Neuronal stem cell (in vitro differentiated cells): ENCODE data around the gene LIN28B.

Source experiments
- DNase-seq: peaks from one replicate; pipeline ENCODE4 v3.0.0-alpha.2; 2013; ENCODE audit warnings: low spot score
- H2AFZ ChIP-seq: one replicate; pipeline ENCODE4 v1.6.1; 2013; ENCODE audit warnings: mild to moderate bottlenecking, low read length, inconsistent platforms
- H2AK5ac ChIP-seq: 2 replicates; pipeline ENCODE4 v1.6.1; 2013; ENCODE audit warnings: low read depth, mild to moderate bottlenecking, inconsistent platforms, low read length, moderate library complexity, mixed read lengths
- H2BK120ac ChIP-seq: 2 replicates; pipeline ENCODE4 v1.6.1; 2013; ENCODE audit warnings: low read depth, mild to moderate bottlenecking, inconsistent platforms, low read length, moderate library complexity, mixed read lengths
- H2BK12ac ChIP-seq: one replicate; pipeline ENCODE4 v1.6.1; 2013; ENCODE audit warnings: low read length, inconsistent platforms
- H2BK15ac ChIP-seq: 2 replicates; pipeline ENCODE4 v1.6.1; 2013; ENCODE audit warnings: mild to moderate bottlenecking, low read length, inconsistent platforms, mixed read lengths
- H2BK5ac ChIP-seq: one replicate; pipeline ENCODE4 v1.6.1; 2013; ENCODE audit warnings: inconsistent platforms, mild to moderate bottlenecking, low read length, moderate library complexity
- H3K14ac ChIP-seq: one replicate; pipeline ENCODE4 v1.6.1; 2013; ENCODE audit warnings: low read length, inconsistent platforms
- H3K18ac ChIP-seq: 2 replicates; pipeline ENCODE4 v1.6.1; 2013; ENCODE audit warnings: low read length, inconsistent platforms
- H3K23ac ChIP-seq: 2 replicates; pipeline ENCODE4 v1.6.1; 2013; ENCODE audit warnings: low read depth, mild to moderate bottlenecking, mixed read lengths, low read length, inconsistent platforms; ENCODE audit not compliant: poor library complexity
- H3K27ac ChIP-seq: replicated peaks from 3 replicates; pipeline ENCODE4 v1.5.1; 2013; ENCODE audit warnings: low read length, inconsistent platforms
- H3K27me3 ChIP-seq, 3 experiments: 2 replicates each; pipeline ENCODE4 v1.6.1; 2013; ENCODE audit warnings: low read length in 3 of 3, mild to moderate bottlenecking in 2 of 3, inconsistent platforms in 1 of 3, low read depth in 1 of 3, mixed read lengths in 1 of 3, moderate library complexity in 1 of 3; ENCODE audit not compliant: control insufficient read depth in 3 of 3, insufficient read depth in 3 of 3
- H3K36me3 ChIP-seq, 2 donors: replicated peaks in 1 of 2; 2 replicates each; pipeline ENCODE4 v1.6.1; 2013; ENCODE audit warnings: low read length in 2 of 2; ENCODE audit not compliant: control insufficient read depth in 2 of 2, insufficient read depth in 2 of 2
- H3K4ac ChIP-seq: 2 replicates; pipeline ENCODE4 v1.6.1; 2013; ENCODE audit warnings: inconsistent platforms, mild to moderate bottlenecking, low read length, moderate library complexity
- H3K4me1 ChIP-seq, 2 donors: 1 replicate in 1 of 2; 2 replicates in 1 of 2; pipeline ENCODE4 v1.6.1; 2013; ENCODE audit warnings: low read length in 2 of 2, low read depth in 1 of 2; ENCODE audit not compliant: control insufficient read depth in 2 of 2, insufficient read depth in 1 of 2
- H3K4me2 ChIP-seq: one replicate; pipeline ENCODE4 v1.6.1; 2013; ENCODE audit warnings: mild to moderate bottlenecking, low read length, inconsistent platforms; ENCODE audit not compliant: insufficient read depth, poor library complexity, severe bottlenecking
- H3K4me3 ChIP-seq, 2 donors: 2 replicates each; pipeline ENCODE4 v1.5.1; 2013; ENCODE audit warnings: low read length in 2 of 2, mild to moderate bottlenecking in 2 of 2, inconsistent platforms in 1 of 2, moderate library complexity in 1 of 2
- H3K79me1 ChIP-seq: one replicate; pipeline ENCODE4 v1.6.1; 2013; ENCODE audit warnings: low read depth, mild to moderate bottlenecking, inconsistent platforms, low read length, moderate library complexity
- H3K9ac ChIP-seq: one replicate; pipeline ENCODE4 v1.6.1; 2013; ENCODE audit warnings: mild to moderate bottlenecking, low read depth, low read length, inconsistent platforms; ENCODE audit not compliant: poor library complexity
- H3K9me3 ChIP-seq, 2 donors: replicated peaks in 1 of 2; 2 replicates each; pipeline versions ENCODE3 to v1.6.1; 2013; ENCODE audit warnings: low read length in 2 of 2, mild to moderate bottlenecking in 2 of 2, inconsistent platforms in 1 of 2, low read depth in 1 of 2, mixed read lengths in 1 of 2, moderate library complexity in 1 of 2; ENCODE audit not compliant: control insufficient read depth in 2 of 2, insufficient read depth in 1 of 2
- H4K8ac ChIP-seq: one replicate; pipeline ENCODE4 v1.6.1; 2013; ENCODE audit warnings: low read depth, mild to moderate bottlenecking, inconsistent platforms, low read length, moderate library complexity
- H4K91ac ChIP-seq: one replicate; pipeline ENCODE4 v1.6.1; 2013; ENCODE audit warnings: low read length, low read depth, mild to moderate bottlenecking, inconsistent platforms; ENCODE audit not compliant: poor library complexity
- WGBS, 2 donors: extraction: QIAGEN DNeasy Blood & Tissue Kit; methylation state at CpG; one replicate each; pipeline ENCODE4 v1.1.7; 2013; ENCODE audit warnings: missing lambda C conversion rate in 2 of 2, mixed read lengths in 1 of 2; ENCODE audit not compliant: insufficient read length in 2 of 2, insufficient replicate concordance in 1 of 2; ENCODE audit errors: extremely low coverage in 2 of 2; 5-methylcytosine and 5-hydroxymethylcytosine counted together

LIN28B gene

DNA sequence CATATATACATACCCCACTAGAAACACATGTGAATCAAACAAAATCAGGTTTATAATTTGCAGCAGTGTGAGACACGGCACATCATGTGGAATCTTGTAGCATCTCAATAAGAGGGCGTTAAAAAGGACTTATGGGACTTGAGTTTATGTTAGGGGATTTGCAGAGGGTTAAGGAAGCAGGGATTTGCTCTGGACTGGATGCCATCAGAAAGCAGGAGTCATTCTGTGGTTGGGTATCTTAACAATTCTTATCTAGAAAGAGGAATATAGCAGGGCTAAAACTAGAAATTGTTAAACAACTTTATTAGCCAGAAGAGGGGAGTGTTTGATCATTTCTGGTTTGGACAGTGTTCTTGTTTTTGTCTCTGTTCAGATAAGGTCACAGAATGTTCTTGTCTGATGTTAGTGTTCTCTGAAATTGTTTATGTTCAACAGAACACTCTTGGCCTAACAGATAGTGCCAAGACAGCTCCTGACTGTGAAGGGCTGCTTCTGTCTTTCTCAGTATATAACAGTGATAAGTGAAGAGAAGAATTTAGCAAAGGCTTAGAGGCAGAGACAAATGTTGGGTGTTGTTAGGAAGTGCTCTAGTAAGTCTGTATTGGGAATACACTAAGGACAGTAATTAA lies 39.2 kb downstream of the LIN28B start:
- no peak overlapping the region for H2BK12ac ChIP-seq
- H2AK5ac ChIP-seq = no peak overlapping the region
- H2BK15ac ChIP-seq = no peak overlapping the region
- H3K36me3 ChIP-seq = peaks cover 12 to 46% of the 10 kb centered on the region in 2 donors
- peaks cover 4% of the 10 kb centered on the region for H3K79me1 ChIP-seq
- no peak overlapping the region for H3K18ac ChIP-seq
- H3K27ac ChIP-seq = no peak overlapping the region
- no peak overlapping the region for H4K91ac ChIP-seq
- no peak overlapping the region for H3K14ac ChIP-seq
- H2BK5ac ChIP-seq = no peak overlapping the region
- WGBS, 2 donors = no CpG with 5 or more reads among the region's 2 CpGs
- no peak overlapping the region for H3K9ac ChIP-seq
- no peak for DNase-seq
- H3K4me3 ChIP-seq = no peak overlapping the region
- no peak overlapping the region for H3K23ac ChIP-seq
- H3K4me1 ChIP-seq = no peaks in the 10 kb centered on the region
- no peak overlapping the region for H2BK120ac ChIP-seq
- peaks cover 4 to 16% of the 10 kb centered on the region in 2 donors for H3K9me3 ChIP-seq
- H3K4ac ChIP-seq = no peak overlapping the region
- no peaks in the 10 kb centered on the region for H3K27me3 ChIP-seq
- no peak overlapping the region for H2AFZ ChIP-seq
- no peak overlapping the region for H4K8ac ChIP-seq
- no peak overlapping the region for H3K4me2 ChIP-seq

DNA sequence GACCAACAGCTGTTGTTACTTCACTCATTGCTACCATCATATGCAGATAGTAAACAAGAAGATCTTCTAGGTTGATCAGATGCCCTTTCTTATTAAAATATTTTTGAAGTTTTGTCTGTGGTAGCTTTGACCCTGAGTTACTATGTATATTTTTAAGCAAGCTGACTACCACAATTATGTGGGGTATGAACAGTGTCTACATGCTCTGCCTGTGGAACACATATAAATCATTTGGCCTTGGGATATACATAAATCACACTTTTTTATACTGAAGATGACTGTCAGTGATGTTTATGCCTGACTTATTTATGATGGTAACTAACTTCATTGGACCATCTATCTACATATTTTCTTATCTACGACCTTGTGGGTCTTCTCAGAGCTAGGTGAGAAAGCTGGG lies 44.2 kb downstream of the LIN28B start:
- no peak overlapping the region for H3K23ac ChIP-seq
- no peaks in the 10 kb centered on the region for H3K4me1 ChIP-seq
- no peak overlapping the region for H3K4me3 ChIP-seq
- no peak overlapping the region for H2AK5ac ChIP-seq
- H3K18ac ChIP-seq = no peak overlapping the region
- WGBS, 2 donors = no CpG with 5 or more reads among the region's 1 CpG
- H3K14ac ChIP-seq = no peak overlapping the region
- H4K91ac ChIP-seq = no peak overlapping the region
- H2AFZ ChIP-seq = no peak overlapping the region
- H3K36me3 ChIP-seq = peaks cover 4 to 33% of the 10 kb centered on the region in 2 donors
- DNase-seq = no peak
- no peak overlapping the region for H2BK120ac ChIP-seq
- H2BK5ac ChIP-seq = no peak overlapping the region
- peaks cover 0 to 6% of the 10 kb centered on the region in 2 donors for H3K9me3 ChIP-seq
- no peak overlapping the region for H3K9ac ChIP-seq
- no peak overlapping the region for H3K4ac ChIP-seq
- no peak overlapping the region for H4K8ac ChIP-seq
- H3K27me3 ChIP-seq = no peaks in the 10 kb centered on the region
- no peak overlapping the region for H2BK15ac ChIP-seq
- H2BK12ac ChIP-seq = no peak overlapping the region
- peaks cover 4% of the 10 kb centered on the region for H3K79me1 ChIP-seq
- H3K4me2 ChIP-seq = no peak overlapping the region
- no peak overlapping the region for H3K27ac ChIP-seq

DNA sequence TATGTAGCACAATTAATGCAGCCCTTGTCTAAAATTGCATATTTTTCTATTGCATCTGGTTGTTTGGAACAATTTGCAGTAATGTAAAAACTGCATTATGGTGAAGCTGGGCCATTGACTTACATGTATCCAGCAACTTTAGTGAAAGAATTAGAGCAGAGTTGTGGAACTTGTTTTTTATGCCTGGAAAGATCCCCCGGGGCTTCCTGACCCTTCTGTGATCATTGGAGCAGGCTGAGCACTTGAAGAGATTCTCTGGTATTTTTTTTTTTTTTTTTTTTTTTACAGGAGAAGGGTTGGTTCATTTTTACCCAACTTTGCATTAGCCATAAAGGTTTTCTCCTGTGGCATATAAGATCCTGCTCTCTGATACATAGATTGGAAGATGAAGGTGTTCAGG lies 45.0 kb downstream of the LIN28B start:
- Histone ChIP-seq H3K9ac (no peak overlapping the region), H3K4me1 (no peaks in the 10 kb centered on the region), H3K9me3 (peaks cover 0 to 8% of the 10 kb centered on the region in 2 donors), H2BK15ac (no peak overlapping the region), H4K8ac (no peak overlapping the region), H3K4me2 (no peak overlapping the region), H3K27me3 (no peaks in the 10 kb centered on the region), H3K36me3 (peaks cover 2 to 32% of the 10 kb centered on the region in 2 donors), H2BK120ac (no peak overlapping the region), H2BK5ac (no peak overlapping the region), H3K79me1 (peaks cover 4% of the 10 kb centered on the region), H3K23ac (no peak overlapping the region), H2AFZ (no peak overlapping the region), H3K4me3 (no peak overlapping the region), H2BK12ac (no peak overlapping the region), H3K18ac (no peak overlapping the region), H4K91ac (no peak overlapping the region), H2AK5ac (no peak overlapping the region), H3K27ac (no peak overlapping the region), H3K14ac (no peak overlapping the region), H3K4ac (no peak overlapping the region)
- no peak for DNase-seq
- no CpG with 5 or more reads among the region's 1 CpG for WGBS, 2 donors

DNA sequence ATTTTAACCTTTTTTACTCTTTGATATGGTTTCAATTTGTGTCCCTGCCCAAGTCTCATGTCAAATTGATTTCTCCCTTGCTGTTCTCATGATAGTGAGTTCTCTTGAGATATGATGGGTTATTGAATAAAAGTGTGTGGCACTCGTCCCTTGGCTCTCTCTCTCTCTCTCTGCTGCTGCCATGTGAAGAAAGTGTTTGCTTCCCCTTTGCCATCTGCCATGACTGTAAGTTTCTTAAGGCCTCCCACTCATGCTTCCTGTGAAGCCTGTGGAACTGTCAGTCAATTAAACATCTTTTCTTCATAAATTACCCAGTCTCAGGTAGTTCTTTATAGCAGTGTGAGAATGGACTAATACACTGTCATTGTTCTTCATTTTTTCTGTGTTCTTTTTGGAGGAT lies 48.5 kb downstream of the LIN28B start:
- H4K91ac ChIP-seq = no peak overlapping the region
- DNase-seq = no peak
- H3K36me3 ChIP-seq = peaks cover 2 to 35% of the 10 kb centered on the region in 2 donors
- H3K23ac ChIP-seq = no peak overlapping the region
- H3K79me1 ChIP-seq = no peaks in the 10 kb centered on the region
- no peaks in the 10 kb centered on the region for H3K4me1 ChIP-seq
- peaks cover 0 to 10% of the 10 kb centered on the region in 2 donors for H3K9me3 ChIP-seq
- H3K14ac ChIP-seq = no peak overlapping the region
- no peak overlapping the region for H4K8ac ChIP-seq
- no peak overlapping the region for H2BK120ac ChIP-seq
- H3K27me3 ChIP-seq = no peaks in the 10 kb centered on the region
- no peak overlapping the region for H2BK12ac ChIP-seq
- no peak overlapping the region for H3K4me2 ChIP-seq
- WGBS, 2 donors = no CpG with 5 or more reads among the region's 1 CpG
- no peak overlapping the region for H3K27ac ChIP-seq
- no peak overlapping the region for H3K4ac ChIP-seq
- no peak overlapping the region for H2BK15ac ChIP-seq
- no peak overlapping the region for H2BK5ac ChIP-seq
- H2AFZ ChIP-seq = no peak overlapping the region
- no peak overlapping the region for H3K9ac ChIP-seq
- H3K18ac ChIP-seq = no peak overlapping the region
- no peak overlapping the region for H2AK5ac ChIP-seq
- no peak overlapping the region for H3K4me3 ChIP-seq
